ENCODE measurements around the gene SBNO2.

Gene SBNO2

DNA sequence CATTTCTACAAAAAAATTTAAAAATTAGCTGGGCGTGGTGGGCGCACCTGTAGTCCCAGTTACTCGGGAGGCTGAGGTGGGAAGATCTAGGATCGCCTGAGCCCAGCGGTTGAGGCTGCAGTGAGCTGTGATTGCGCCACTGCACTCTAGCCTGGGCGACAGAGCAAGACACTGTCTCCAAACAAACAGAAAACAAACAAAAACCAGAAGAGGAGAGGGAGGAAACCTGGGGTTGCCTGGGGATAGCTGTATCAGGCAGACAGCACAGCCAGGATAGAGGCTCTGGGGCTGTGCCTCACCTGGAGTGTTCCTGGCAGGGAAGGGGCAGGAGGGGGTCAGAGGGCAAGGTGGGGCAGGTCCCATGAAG, 76.3 kb downstream of the SBNO2 start:
- no peak for DNase-seq (ENCODE audit: extremely low read depth, low read depth)
- TF ChIP-seq, protein P1, sequence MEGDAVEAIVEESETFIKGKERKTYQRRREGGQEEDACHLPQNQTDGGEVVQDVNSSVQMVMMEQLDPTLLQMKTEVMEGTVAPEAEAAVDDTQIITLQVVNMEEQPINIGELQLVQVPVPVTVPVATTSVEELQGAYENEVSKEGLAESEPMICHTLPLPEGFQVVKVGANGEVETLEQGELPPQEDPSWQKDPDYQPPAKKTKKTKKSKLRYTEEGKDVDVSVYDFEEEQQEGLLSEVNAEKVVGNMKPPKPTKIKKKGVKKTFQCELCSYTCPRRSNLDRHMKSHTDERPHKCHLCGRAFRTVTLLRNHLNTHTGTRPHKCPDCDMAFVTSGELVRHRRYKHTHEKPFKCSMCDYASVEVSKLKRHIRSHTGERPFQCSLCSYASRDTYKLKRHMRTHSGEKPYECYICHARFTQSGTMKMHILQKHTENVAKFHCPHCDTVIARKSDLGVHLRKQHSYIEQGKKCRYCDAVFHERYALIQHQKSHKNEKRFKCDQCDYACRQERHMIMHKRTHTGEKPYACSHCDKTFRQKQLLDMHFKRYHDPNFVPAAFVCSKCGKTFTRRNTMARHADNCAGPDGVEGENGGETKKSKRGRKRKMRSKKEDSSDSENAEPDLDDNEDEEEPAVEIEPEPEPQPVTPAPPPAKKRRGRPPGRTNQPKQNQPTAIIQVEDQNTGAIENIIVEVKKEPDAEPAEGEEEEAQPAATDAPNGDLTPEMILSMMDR (IDR thresholded peaks at IDR 0.05; ENCODE audit: low read depth, low read length) = no peak

DNA sequence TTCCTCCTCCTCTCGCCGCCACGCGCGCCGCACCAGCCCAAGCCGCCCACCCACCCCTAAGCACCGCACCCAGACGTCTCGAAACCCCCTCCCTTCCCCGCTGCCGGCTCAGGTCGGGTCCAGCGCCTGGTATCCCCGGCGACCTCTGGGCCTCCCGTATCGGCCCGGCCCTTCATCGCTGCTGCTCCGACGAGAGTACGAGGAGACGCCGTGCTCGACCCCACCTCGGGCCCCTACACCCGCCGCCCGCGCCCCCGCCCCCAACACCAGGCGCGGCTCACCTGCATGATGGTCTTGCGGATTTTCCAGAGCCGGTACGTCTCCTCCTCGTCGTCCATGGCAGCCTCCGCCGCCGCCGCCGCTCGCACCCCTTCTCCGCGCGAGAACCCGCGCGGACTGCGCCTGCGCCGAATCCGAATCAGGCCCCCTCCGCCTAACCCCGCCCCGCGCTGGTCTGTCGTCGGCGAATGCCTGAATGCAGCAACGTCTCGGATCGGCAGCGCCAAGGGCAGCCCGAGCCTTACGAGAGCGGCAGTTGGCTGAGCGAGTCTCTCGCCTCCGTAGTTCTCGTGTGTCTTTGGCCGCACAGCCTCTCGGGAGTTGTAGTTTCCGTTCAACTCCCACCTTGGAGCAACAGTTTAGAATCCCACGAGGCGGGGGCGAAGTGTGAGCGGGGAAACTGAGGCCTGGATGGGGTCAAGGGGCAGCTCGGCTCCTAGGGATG, 78.9 kb downstream of the SBNO2 start, which contains the start of gene POLR2E:
Gene POLR2E, minus strand, starts transcription at position 398 of the 724 bp plus-strand sequence. Its CDS starts 60 bp downstream, at position 338.
- peak; percentile 96 for DNase-seq (ENCODE audit: extremely low read depth, low read depth)
- TF ChIP-seq, protein P1 (IDR thresholded peaks at IDR 0.05; ENCODE audit: low read depth, low read length) = no peak

DNA sequence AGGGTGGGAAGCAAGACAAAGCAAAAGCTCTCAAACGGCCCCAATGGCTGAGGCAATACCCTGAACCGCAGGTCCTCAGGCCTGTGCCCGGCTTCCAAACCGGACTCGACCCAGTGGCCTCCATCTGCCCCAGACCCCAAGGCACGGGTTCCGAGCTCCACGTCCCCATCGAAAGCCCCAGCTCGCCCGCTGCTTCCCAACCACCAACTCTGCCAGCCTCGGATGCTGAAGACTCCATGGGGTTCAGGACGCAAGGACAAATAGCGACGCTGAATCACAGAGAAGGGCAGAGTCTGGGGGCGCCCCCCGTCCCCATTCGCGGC, 79.5 kb downstream of the SBNO2 start:
- TF ChIP-seq, protein P1 (IDR thresholded peaks at IDR 0.05; ENCODE audit: low read depth, low read length) = no peak
- DNase-seq (ENCODE audit: extremely low read depth, low read depth) = no peak

DNA sequence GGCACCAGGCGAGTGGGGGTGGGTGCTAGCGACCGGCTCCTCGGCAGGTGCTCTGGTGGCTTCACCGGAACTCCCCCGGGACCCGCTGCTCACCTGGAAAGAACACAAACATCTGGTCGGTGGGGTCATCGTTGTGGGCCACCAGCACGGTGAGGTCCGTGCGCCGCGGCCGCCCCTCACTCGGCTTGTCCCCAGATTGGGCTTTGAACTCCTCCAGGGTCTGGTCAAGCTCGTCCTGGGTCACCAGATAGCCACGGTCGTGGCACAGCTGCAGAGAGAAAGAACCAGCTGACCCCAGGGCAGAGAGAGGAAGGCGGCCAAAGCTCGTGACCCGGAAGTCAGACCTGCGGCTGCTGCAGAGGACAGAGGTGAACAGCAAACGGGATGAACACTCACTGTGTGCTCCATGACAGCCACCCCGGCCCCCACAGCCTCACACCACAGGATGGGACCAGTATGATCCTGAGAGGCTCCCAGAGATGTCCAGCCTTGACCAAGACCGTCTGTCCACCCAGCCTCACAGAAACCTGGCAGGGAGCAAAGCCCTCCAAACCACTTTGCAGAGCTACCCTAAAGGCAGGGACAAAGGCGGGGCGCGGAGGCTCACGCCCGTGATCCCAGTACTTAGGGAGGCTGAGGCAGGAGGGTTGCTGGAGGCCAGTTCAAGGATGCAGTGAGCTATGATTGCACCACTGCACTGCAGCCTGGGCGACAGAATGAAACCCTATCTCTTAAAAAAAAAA, 80.1 kb downstream of the SBNO2 start:
- TF ChIP-seq, protein P1 (IDR thresholded peaks at IDR 0.05; ENCODE audit: low read depth, low read length) = no peak
- no peak for DNase-seq (ENCODE audit: extremely low read depth, low read depth)

DNA sequence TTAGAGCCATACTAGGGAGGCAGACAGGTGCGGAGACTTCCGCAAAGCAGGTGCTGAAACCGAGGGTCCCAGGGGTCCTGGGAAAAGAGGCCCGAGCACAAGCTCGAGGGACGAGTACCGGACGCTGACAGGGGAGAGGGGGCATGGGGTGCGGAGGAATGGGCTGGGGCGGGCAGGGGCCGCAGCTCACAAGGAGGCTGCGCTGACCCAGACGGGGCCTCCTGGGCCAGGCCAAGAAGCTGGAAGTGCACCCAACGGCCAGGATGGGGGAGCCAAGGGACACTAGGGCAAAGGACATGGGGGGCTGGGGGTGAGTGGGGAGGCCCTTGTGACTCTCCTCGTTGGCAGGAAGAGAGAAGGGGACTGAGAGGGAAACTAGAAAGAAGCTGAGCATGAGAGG, 80.7 kb downstream of the SBNO2 start:
- no peak for DNase-seq (ENCODE audit: extremely low read depth, low read depth)
- TF ChIP-seq, protein P1 (IDR thresholded peaks at IDR 0.05; ENCODE audit: low read depth, low read length) = no peak

DNA sequence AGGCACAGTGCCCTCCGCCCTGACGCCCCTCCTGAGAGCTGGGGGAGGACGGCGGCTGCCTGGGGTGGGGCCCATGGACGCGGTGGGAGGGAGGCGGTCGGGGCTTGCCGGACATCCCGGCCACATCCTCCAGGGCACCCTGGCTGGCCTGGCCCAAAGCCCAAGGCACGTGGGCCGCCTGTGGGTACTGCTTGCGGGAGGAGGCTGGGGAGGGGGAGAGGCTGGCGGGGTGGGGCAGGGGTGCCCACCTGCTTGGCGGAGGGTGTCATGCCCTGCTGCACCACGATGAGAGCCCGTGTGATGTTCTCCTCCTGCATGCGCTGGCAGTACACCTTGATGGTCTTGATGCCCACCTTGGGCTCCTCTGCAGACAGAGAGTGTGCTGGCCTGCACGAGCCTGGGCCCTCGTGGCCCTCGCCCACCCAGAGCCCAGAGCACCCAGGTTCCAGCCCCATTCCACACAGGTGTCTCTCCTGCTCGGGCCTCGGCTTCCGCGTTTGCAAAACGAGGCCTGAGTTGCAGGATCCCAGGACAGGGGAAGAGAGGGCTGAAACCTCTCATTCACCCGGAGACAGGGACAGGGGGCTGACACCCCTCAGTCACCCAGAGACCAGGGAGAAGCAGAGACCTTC, 82.4 kb downstream of the SBNO2 start:
- TF ChIP-seq, protein P1 (IDR thresholded peaks at IDR 0.05; ENCODE audit: low read depth, low read length) = no peak
- no peak for DNase-seq (ENCODE audit: extremely low read depth, low read depth)

Measured in AG09319 (cell line).